DND-41 (cell line): Measurements from ENCODE around the gene ERG.

Experiments
- ATAC-seq: fragments of 200-7000 bp; cut with Tn5 transposase; 3 replicates; pipeline ENCODE4 v1.9.1; 2021; ENCODE audit warnings: low read depth; ENCODE audit not compliant: insufficient read depth
- DNase-seq: peaks from one replicate; pipeline ENCODE4 v3.0.0-alpha.2; 2020
- H2AFZ ChIP-seq: 2 replicates; pipeline ENCODE4 v1.6.0; 2012; ENCODE audit warnings: low read depth, low read length
- H3K27ac ChIP-seq: 2 replicates; pipeline ENCODE4 v1.5.1; 2012; ENCODE audit warnings: low read length, inconsistent platforms
- H3K27me3 ChIP-seq: fragments of 200-600 bp; sonication (generic); 2 replicates; pipeline ENCODE4 v1.6.0; 2012; ENCODE audit warnings: low read length, mild to moderate bottlenecking, inconsistent platforms; ENCODE audit not compliant: insufficient read depth, poor library complexity
- H3K36me3 ChIP-seq: 2 replicates; pipeline ENCODE4 v1.5.1; 2012; ENCODE audit warnings: low read length, inconsistent platforms; ENCODE audit not compliant: insufficient read depth
- H3K4me1 ChIP-seq: 2 replicates; pipeline ENCODE4 v1.5.1; 2012; ENCODE audit warnings: mild to moderate bottlenecking, low read length; ENCODE audit not compliant: insufficient read depth
- H3K4me2 ChIP-seq: 2 replicates; pipeline ENCODE4 v1.6.0; 2012; ENCODE audit warnings: mild to moderate bottlenecking, moderate library complexity, low read length, inconsistent platforms; ENCODE audit not compliant: insufficient read depth
- H3K4me3 ChIP-seq, 2 experiments: fragments of 200-600 bp in 1 of 2; shearing (Covaris generic) in 1 of 2; 2 replicates each; pipeline ENCODE4 v1.5.1; 2012 to 2016; ENCODE audit warnings: inconsistent platforms in 2 of 2, low read length in 2 of 2, mild to moderate bottlenecking in 2 of 2, low read depth in 1 of 2, moderate library complexity in 1 of 2
- H3K79me2 ChIP-seq: 2 replicates; pipeline ENCODE4 v1.6.0; 2012; ENCODE audit warnings: low read length, inconsistent platforms; ENCODE audit not compliant: insufficient read depth
- H3K9ac ChIP-seq: 2 replicates; pipeline ENCODE4 v1.6.0; 2012; ENCODE audit warnings: low read depth, mild to moderate bottlenecking, inconsistent platforms, low read length, moderate library complexity
- H3K9me3 ChIP-seq: 2 replicates; pipeline ENCODE4 v1.5.1; 2012; ENCODE audit warnings: low read length, moderate library complexity, mild to moderate bottlenecking, inconsistent platforms; ENCODE audit not compliant: insufficient read depth, severe bottlenecking
- H4K20me1 ChIP-seq: 2 replicates; pipeline ENCODE4 v1.6.0; 2012; ENCODE audit warnings: low read length; ENCODE audit not compliant: insufficient read depth
- EZH2 ChIP-seq: IDR thresholded peaks from 3 replicates; pipeline ENCODE4 v1.6.1; 2012; ENCODE audit warnings: borderline replicate concordance, low read depth, mild to moderate bottlenecking, moderate library complexity, low read length, inconsistent platforms; ENCODE audit not compliant: severe bottlenecking
- TF ChIP-seq, protein P1 (sequence below): IDR thresholded peaks from 2 replicates; pipeline ENCODE4 v1.5.1; 2012; ENCODE audit warnings: borderline replicate concordance, low read length, moderate library complexity, mild to moderate bottlenecking; ENCODE audit not compliant: poor library complexity, severe bottlenecking; ENCODE audit errors: extremely low read depth

ERG gene

GRCh38 chr21:38383411-38384237 lies 114.7 kb downstream of the ERG start:
- Histone ChIP-seq H3K4me3 (no peak overlapping the region), H4K20me1 (no peaks in the 10 kb centered on the region), H3K27ac (no peak overlapping the region), H2AFZ (no peak overlapping the region), H3K27me3 (no peaks in the 10 kb centered on the region), H3K36me3 (no peaks in the 10 kb centered on the region), H3K9ac (no peak overlapping the region), H3K4me1 (peaks cover 11% of the 10 kb centered on the region), H3K4me2 (no peak overlapping the region), H3K79me2 (no peaks in the 10 kb centered on the region), H3K9me3 (no peaks in the 10 kb centered on the region)
- no peak for ATAC-seq
- no peak for TF ChIP-seq EZH2
- TF ChIP-seq, protein P1, sequence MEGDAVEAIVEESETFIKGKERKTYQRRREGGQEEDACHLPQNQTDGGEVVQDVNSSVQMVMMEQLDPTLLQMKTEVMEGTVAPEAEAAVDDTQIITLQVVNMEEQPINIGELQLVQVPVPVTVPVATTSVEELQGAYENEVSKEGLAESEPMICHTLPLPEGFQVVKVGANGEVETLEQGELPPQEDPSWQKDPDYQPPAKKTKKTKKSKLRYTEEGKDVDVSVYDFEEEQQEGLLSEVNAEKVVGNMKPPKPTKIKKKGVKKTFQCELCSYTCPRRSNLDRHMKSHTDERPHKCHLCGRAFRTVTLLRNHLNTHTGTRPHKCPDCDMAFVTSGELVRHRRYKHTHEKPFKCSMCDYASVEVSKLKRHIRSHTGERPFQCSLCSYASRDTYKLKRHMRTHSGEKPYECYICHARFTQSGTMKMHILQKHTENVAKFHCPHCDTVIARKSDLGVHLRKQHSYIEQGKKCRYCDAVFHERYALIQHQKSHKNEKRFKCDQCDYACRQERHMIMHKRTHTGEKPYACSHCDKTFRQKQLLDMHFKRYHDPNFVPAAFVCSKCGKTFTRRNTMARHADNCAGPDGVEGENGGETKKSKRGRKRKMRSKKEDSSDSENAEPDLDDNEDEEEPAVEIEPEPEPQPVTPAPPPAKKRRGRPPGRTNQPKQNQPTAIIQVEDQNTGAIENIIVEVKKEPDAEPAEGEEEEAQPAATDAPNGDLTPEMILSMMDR, result no peak
- no peak for DNase-seq

DNA sequence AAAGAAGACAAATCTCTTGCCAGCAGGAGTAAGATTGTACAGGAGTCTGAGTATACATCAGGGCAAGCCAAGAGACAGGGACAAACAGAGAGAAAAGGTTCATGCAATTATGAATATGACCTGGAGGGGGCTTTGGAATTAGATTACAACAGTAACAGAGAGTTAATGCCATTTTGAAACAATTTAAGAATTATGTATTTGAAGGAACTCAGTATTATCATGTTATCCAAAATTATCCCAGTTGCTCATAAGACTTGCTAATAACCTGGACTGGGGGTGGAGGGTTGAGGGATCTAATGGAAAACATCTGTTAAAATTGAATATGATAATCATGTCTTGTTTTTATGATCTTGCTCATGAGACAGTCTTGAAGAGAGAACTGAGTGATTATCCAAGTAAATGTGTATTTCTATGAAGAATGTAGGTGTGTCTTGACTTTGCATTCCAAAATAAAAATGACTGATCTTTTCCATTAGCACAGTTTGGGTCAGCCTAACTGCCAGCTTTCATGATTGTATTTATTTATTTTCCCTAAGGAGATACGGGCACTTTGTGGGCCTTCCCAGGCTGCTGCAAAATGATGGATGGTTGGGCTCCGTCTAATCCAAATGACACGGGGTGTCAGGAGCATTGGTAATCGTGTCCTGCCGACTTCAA lies 117.7 kb downstream of the ERG start:
- Histone ChIP-seq H3K79me2 (no peaks in the 10 kb centered on the region), H4K20me1 (no peaks in the 10 kb centered on the region), H3K27me3 (no peaks in the 10 kb centered on the region), H3K36me3 (no peaks in the 10 kb centered on the region), H2AFZ (no peak overlapping the region), H3K4me3 (no peak overlapping the region), H3K9me3 (no peaks in the 10 kb centered on the region), H3K4me1 (no peaks in the 10 kb centered on the region), H3K9ac (no peak overlapping the region), H3K27ac (no peak overlapping the region), H3K4me2 (no peak overlapping the region)
- DNase-seq, result no peak
- ATAC-seq, result 0 out of 3 replicates have a peak, but pooled peaks have one; percentile 45
- TF ChIP-seq EZH2, result no peak
- TF ChIP-seq, protein P1, result peak; percentile 43

GRCh38 chr21:38379147-38379546 lies 119.1 kb downstream of the ERG start:
- Histone ChIP-seq H3K4me2 (no peak overlapping the region), H3K9me3 (peaks cover under 1% of the 10 kb centered on the region), H3K79me2 (no peaks in the 10 kb centered on the region), H2AFZ (no peak overlapping the region), H3K27me3 (no peaks in the 10 kb centered on the region), H3K36me3 (no peaks in the 10 kb centered on the region), H3K4me3 (no peak overlapping the region), H3K4me1 (no peaks in the 10 kb centered on the region), H3K27ac (no peak overlapping the region), H4K20me1 (no peaks in the 10 kb centered on the region), H3K9ac (no peak overlapping the region)
- TF ChIP-seq EZH2, result no peak
- TF ChIP-seq, protein P1, result no peak
- no peak for ATAC-seq
- DNase-seq, result no peak
